ENCODE measurements around the gene ATP6AP1. TPM values are rescaled to one million over a fixed set of nuclear protein-coding genes. Genes with fewer than 3 reads are reported as not detected.

Gene ATP6AP1
- total RNA-seq, 1 donor from 2014 or later = 54.5 TPM

DNA sequence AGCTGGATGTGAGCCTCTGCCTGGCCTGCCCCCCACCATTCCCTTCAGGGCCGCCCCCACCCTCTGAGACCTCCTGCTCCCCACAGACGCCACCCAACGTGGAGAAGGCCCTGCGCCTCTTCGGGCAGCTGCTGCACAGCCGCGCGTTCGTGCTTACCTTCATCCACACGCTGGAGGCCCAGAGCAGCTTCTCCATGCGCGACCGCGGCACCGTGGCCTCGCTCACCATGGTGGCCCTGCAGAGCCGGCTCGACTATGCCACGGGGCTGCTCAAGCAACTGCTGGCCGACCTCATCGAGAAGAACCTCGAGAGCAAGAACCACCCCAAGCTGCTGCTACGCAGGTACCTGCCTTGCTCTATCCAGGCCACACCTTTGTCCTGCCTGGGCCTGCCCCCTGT is 39.7 kb downstream of the ATP6AP1 start:
- Histone ChIP-seq H3K9me3 (no peaks in the 10 kb centered on the region), H3K27me3 (no peaks in the 10 kb centered on the region), H3K27ac (no peak overlapping the region), H3K4me1 (no peaks in the 10 kb centered on the region), H3K36me3 (peaks cover 0 to 56% of the 10 kb centered on the region in 2 donors), H3K4me3 (no peak overlapping the region)
- TF ChIP-seq, protein P1, sequence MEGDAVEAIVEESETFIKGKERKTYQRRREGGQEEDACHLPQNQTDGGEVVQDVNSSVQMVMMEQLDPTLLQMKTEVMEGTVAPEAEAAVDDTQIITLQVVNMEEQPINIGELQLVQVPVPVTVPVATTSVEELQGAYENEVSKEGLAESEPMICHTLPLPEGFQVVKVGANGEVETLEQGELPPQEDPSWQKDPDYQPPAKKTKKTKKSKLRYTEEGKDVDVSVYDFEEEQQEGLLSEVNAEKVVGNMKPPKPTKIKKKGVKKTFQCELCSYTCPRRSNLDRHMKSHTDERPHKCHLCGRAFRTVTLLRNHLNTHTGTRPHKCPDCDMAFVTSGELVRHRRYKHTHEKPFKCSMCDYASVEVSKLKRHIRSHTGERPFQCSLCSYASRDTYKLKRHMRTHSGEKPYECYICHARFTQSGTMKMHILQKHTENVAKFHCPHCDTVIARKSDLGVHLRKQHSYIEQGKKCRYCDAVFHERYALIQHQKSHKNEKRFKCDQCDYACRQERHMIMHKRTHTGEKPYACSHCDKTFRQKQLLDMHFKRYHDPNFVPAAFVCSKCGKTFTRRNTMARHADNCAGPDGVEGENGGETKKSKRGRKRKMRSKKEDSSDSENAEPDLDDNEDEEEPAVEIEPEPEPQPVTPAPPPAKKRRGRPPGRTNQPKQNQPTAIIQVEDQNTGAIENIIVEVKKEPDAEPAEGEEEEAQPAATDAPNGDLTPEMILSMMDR (IDR thresholded peaks at IDR 0.05) = no peak
- no peak for DNase-seq (ENCODE audit: extremely low spot score in 2 of 2)
- intact Hi-C loops (cut with DNase I) = no loop called here

DNA sequence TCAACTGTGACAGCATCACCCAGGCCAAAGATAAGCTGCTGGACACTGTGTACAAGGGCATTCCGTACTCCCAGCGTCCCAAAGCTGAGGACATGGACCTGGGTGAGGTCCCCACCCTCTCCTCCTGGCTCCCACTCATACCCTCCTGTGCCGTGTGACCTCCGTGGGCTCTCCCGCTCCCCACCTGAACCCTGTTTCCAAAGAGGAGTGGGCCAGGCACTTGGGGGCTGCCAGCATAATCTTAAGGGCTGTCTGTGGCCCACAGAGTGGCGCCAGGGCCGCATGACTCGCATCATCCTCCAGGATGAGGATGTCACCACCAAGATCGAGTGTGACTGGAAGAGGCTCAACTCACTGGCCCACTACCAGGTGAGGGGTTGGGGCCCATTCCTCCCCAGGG is 40.6 kb downstream of the ATP6AP1 start:
- Histone ChIP-seq H3K36me3 (peaks cover 0 to 56% of the 10 kb centered on the region in 2 donors), H3K9me3 (no peaks in the 10 kb centered on the region), H3K27ac (no peak overlapping the region), H3K4me1 (no peaks in the 10 kb centered on the region), H3K4me3 (no peak overlapping the region), H3K27me3 (no peaks in the 10 kb centered on the region)
- no peak for TF ChIP-seq POLR2AphosphoS5 (IDR thresholded peaks at IDR 0.05; ENCODE audit: insufficient read depth in 1 of 2, low read depth in 1 of 2)
- no peak for TF ChIP-seq POLR2A (IDR thresholded peaks at IDR 0.05)
- TF ChIP-seq, protein P1 (IDR thresholded peaks at IDR 0.05) = no peak
- intact Hi-C loops (cut with DNase I) = no loop called here
- no peak for DNase-seq (ENCODE audit: extremely low spot score in 2 of 2)

DNA sequence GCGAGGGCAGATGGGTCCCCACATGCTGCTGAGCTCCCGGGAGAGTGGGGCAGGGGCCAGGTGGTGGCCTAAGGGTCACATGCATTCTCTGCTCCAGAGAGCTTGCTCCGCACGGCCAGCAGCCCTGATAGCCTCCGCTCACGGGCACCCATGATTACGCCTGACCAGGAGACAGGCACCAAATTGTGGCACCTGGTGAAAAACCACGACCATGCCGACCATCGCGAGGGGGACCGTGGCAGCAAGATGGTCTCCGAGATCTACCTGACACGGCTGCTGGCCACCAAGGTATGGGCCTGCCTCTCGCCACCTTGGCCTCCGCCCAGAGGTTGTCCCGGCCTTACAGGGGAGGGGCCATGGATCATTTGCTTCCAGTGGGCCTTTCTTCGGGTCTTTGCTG is 41.4 kb downstream of the ATP6AP1 start:
- Histone ChIP-seq H3K4me3 (no peak overlapping the region), H3K4me1 (no peaks in the 10 kb centered on the region), H3K27ac (no peak overlapping the region), H3K9me3 (no peaks in the 10 kb centered on the region), H3K27me3 (no peaks in the 10 kb centered on the region), H3K36me3 (peaks cover 0 to 51% of the 10 kb centered on the region in 2 donors)
- TF ChIP-seq, protein P1 (IDR thresholded peaks at IDR 0.05) = no peak
- no peak for TF ChIP-seq POLR2A (IDR thresholded peaks at IDR 0.05)
- intact Hi-C loops (cut with DNase I) = no loop called here
- no peak for DNase-seq (ENCODE audit: extremely low spot score in 2 of 2)

DNA sequence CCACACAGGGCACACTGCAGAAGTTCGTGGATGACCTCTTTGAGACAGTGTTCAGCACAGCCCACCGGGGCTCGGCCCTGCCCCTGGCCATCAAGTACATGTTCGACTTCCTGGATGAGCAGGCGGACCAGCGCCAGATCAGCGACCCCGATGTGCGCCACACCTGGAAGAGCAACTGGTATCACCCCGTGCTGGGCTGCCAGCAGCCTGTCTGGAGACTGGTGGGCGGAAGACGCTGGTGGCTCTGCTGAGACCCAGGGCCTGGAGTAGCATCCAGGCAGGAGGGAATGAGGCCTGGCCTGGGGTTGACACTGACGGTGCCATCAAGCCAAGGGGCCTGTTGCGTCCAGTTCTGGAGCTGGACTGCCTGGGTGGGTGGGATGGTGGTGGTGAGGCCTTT is 42.0 kb downstream of the ATP6AP1 start:
- TF ChIP-seq POLR2A (IDR thresholded peaks at IDR 0.05) = no peak
- no peak for TF ChIP-seq POLR2AphosphoS5 (IDR thresholded peaks at IDR 0.05; ENCODE audit: insufficient read depth in 1 of 2, low read depth in 1 of 2)
- TF ChIP-seq, protein P1 (IDR thresholded peaks at IDR 0.05) = no peak
- H3K4me3 ChIP-seq = no peak overlapping the region
- intact Hi-C loops (cut with DNase I) = no loop called here
- no peaks in the 10 kb centered on the region for H3K4me1 ChIP-seq
- H3K27me3 ChIP-seq = no peaks in the 10 kb centered on the region
- H3K9me3 ChIP-seq = no peaks in the 10 kb centered on the region
- no peak for DNase-seq (ENCODE audit: extremely low spot score in 2 of 2)
- no peak overlapping the region for H3K27ac ChIP-seq
- H3K36me3 ChIP-seq = peaks cover 0 to 51% of the 10 kb centered on the region in 2 donors

DNA sequence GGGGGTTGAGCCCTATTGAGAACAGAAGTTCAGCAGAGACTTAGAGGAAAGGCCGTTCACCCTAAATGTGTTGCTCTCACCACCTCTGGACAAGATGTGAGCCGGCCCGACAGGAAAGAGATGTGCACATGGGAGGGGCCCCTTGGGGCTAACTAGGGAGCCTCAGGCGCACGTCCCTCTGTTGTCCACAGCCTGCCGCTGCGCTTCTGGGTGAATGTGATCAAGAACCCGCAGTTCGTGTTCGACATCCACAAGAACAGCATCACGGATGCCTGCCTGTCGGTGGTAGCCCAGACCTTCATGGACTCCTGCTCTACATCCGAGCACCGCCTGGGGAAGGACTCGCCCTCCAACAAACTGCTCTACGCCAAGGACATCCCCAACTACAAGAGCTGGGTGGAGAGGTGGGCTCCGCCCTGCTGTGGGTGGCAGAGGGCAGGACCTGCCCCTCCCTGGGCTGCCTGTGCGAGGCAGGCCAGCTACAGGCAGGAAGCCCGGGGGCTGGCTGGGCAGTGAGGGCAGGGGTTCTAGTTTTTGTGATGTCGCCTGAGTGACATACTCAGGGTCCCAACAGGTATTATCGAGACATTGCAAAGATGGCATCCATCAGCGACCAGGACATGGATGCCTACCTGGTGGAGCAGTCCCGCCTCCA is 42.6 kb downstream of the ATP6AP1 start:
- no peak for DNase-seq (ENCODE audit: extremely low spot score in 2 of 2)
- H3K4me1 ChIP-seq = no peaks in the 10 kb centered on the region
- intact Hi-C loops (cut with DNase I) = no loop called here
- H3K27me3 ChIP-seq = no peaks in the 10 kb centered on the region
- no peaks in the 10 kb centered on the region for H3K9me3 ChIP-seq
- H3K4me3 ChIP-seq = no peak overlapping the region
- H3K27ac ChIP-seq = no peak overlapping the region
- H3K36me3 ChIP-seq = peaks cover 0 to 46% of the 10 kb centered on the region in 2 donors
- TF ChIP-seq, protein P1 (IDR thresholded peaks at IDR 0.05) = no peak
- TF ChIP-seq POLR2AphosphoS5 (IDR thresholded peaks at IDR 0.05; ENCODE audit: insufficient read depth in 1 of 2, low read depth in 1 of 2) (no peak), POLR2A (IDR thresholded peaks at IDR 0.05) (no peak)
